ENCODE data around the gene GLIS2.
A peak's percentile ranks its signal among the peaks of the same experiment; 100 is the strongest.

The GLIS2 gene

GRCh38 chr16:4271176-4272113, 44.4 kb upstream of the GLIS2 start (continued):
- TF ChIP-seq SP7 (tag by site-specific recombination; IDR thresholded peaks at IDR 0.05) (peak; percentile 83), ZXDB (tag by site-specific recombination; IDR thresholded peaks at IDR 0.05) (peak; percentile 85), SALL2 (tag by site-specific recombination; IDR thresholded peaks at IDR 0.05; ENCODE audit: borderline replicate concordance) (no peak), ZNF214 (tag by site-specific recombination; IDR thresholded peaks at IDR 0.05; ENCODE audit: borderline replicate concordance) (no peak)

DNA sequence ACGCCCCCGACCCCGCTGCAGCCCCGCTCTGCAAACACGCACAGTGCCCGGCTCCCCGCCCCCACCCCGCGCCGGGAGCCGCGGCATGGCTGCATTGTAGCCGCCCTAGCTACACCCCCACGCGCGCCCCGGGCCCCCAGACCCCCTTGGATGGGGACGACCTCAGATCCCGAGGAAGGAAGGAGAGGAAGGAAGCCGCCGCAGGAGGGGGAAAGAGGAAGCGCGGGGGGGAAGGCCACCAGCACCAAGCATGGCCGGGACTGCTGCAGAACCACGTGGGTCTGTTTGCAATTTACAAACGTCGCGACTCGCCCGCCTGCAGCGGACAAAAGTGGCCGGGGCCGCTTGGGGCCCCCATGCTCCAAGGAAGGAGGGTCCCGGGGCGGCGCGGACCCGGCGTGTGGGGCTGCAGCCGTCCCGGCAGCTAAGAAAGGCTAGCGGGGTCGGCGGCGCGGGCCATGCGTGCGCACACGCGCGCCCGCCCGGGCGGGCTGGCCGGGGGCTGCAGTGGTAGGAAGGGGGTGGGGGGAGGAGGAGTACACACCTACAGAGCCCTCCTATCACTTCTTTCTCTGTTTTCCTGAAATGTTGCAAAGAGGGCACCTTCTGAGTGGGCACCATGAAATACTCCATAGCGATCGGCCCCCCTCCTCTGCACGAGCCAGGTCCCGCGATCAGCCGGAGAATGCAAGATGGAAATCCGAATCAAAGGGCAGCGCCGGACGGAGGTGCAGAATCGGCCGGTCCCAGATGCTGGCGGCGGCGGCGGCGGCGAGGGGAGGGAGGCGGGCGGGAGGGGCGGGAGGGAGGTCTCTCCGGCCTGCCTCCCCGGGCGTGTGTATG, 43.5 kb upstream of the GLIS2 start:
- H3K4me3 ChIP-seq (ENCODE audit: low read depth, low read length), result peak overlapping the region; percentile 57
- CTCF ChIA-PET, result interaction anchor here (0.7 to 4.6 kb wide), 9 partner anchors 11 to 439 kb away, joined by 3 to 32 read pairs (median 4); no protein-coding TSS in a partner anchor
- H3K27ac ChIP-seq (ENCODE audit: extremely low read depth, low read depth, low read length), result peak overlapping the region; percentile 97
- peaks cover 6% of the 10 kb centered on the region for H3K4me1 ChIP-seq (ENCODE audit: control insufficient read depth, insufficient read depth, low read length)
- POLR2A ChIA-PET, result interaction anchor here (0.6 to 4.4 kb wide), 28 partner anchors 10 to 980 kb away, joined by 3 to 45 read pairs (median 4); partner anchors contain the start of genes CREBBP and GLIS2
- H3K36me3 ChIP-seq (ENCODE audit: control insufficient read depth in 2 of 2, insufficient read depth in 1 of 2, low read length in 2 of 2), result peaks cover 0 to 3% of the 10 kb centered on the region in 2 experiments; a peak in 2 of 3 replicates
- H3K9me3 ChIP-seq (ENCODE audit: control insufficient read depth, insufficient read depth, low read depth, low read length), result no peaks in the 10 kb centered on the region
- TF ChIP-seq HOXD13 (CRISPR knock-in tag; IDR thresholded peaks at IDR 0.05; ENCODE audit: borderline replicate concordance) (no peak), SP3 (tag by site-specific recombination; IDR thresholded peaks at IDR 0.05) (peak; percentile 41; the same call in 1 of the 2 replicates), ZNF362 (tag by site-specific recombination; IDR thresholded peaks at IDR 0.05) (no peak), ZNF223 (tag by site-specific recombination; IDR thresholded peaks at IDR 0.05) (no peak), ZNF302 (tag by site-specific recombination; IDR thresholded peaks at IDR 0.05; ENCODE audit: low read depth) (no peak), ZXDB (tag by site-specific recombination; IDR thresholded peaks at IDR 0.05) (0 out of 2 replicates have a peak, but pooled peaks have one; percentile 6), GLIS2 (tag by site-specific recombination; IDR thresholded peaks at IDR 0.05) (peak; percentile 64), ZBTB17 (tag by site-specific recombination; IDR thresholded peaks at IDR 0.05) (no peak), ZNF561 (tag by site-specific recombination; IDR thresholded peaks at IDR 0.05; ENCODE audit: borderline replicate concordance) (no peak), ZNF549 (tag by site-specific recombination; IDR thresholded peaks at IDR 0.05) (no peak), PRDM1 (tag by site-specific recombination; IDR thresholded peaks at IDR 0.05) (no peak), ZBTB8A (tag by site-specific recombination; IDR thresholded peaks at IDR 0.05) (peak; percentile 57; the same call in 1 of the 2 replicates), ZNF10 (tag by site-specific recombination; IDR thresholded peaks at IDR 0.05) (no peak), ZNF670 (tag by site-specific recombination; IDR thresholded peaks at IDR 0.05; ENCODE audit: low read depth) (no peak), SCRT1 (tag by site-specific recombination; IDR thresholded peaks at IDR 0.05; ENCODE audit: borderline replicate concordance) (no peak), HOXA7 (CRISPR knock-in tag; IDR thresholded peaks at IDR 0.05; ENCODE audit: borderline replicate concordance) (no peak), RBAK (tag by site-specific recombination; IDR thresholded peaks at IDR 0.05) (no peak), ZNF274 (IDR thresholded peaks at IDR 0.05; ENCODE audit: low read length) (no peak), ZNF274 (tag by site-specific recombination; IDR thresholded peaks at IDR 0.05; ENCODE audit: borderline replicate concordance) (no peak), ZNF423 (tag by site-specific recombination; IDR thresholded peaks at IDR 0.05) (no peak), ZNF629 (tag by site-specific recombination; IDR thresholded peaks at IDR 0.05) (no peak), ZSCAN16 (tag by site-specific recombination; IDR thresholded peaks at IDR 0.05) (no peak)
- TF ChIP-seq, protein P1, sequence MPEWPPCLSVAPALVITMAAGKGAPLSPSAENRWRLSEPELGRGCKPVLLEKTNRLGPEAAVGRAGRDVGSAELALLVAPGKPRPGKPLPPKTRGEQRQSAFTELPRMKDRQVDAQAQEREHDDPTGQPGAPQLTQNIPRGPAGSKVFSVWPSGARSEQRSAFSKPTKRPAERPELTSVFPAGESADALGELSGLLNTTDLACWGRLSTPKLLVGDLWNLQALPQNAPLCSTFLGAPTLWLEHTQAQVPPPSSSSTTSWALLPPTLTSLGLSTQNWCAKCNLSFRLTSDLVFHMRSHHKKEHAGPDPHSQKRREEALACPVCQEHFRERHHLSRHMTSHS (tag by site-specific recombination; IDR thresholded peaks at IDR 0.05), result no peak
- TF ChIP-seq, protein P2, sequence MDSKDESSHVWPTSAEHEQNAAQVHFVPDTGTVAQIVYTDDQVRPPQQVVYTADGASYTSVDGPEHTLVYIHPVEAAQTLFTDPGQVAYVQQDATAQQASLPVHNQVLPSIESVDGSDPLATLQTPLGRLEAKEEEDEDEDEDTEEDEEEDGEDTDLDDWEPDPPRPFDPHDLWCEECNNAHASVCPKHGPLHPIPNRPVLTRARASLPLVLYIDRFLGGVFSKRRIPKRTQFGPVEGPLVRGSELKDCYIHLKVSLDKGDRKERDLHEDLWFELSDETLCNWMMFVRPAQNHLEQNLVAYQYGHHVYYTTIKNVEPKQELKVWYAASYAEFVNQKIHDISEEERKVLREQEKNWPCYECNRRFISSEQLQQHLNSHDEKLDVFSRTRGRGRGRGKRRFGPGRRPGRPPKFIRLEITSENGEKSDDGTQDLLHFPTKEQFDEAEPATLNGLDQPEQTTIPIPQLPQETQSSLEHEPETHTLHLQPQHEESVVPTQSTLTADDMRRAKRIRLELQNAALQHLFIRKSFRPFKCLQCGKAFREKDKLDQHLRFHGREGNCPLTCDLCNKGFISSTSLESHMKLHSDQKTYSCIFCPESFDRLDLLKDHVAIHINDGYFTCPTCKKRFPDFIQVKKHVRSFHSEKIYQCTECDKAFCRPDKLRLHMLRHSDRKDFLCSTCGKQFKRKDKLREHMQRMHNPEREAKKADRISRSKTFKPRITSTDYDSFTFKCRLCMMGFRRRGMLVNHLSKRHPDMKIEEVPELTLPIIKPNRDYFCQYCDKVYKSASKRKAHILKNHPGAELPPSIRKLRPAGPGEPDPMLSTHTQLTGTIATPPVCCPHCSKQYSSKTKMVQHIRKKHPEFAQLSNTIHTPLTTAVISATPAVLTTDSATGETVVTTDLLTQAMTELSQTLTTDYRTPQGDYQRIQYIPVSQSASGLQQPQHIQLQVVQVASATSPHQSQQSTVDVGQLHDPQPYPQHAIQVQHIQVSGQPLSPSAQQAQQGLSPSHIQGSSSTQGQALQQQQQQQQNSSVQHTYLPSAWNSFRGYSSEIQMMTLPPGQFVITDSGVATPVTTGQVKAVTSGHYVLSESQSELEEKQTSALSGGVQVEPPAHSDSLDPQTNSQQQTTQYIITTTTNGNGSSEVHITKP (tag by site-specific recombination; IDR thresholded peaks at IDR 0.05), result 0 out of 2 replicates have a peak, but pooled peaks have one; percentile 17
